ENCODE measurements around the gene ARTN.

DNA sequence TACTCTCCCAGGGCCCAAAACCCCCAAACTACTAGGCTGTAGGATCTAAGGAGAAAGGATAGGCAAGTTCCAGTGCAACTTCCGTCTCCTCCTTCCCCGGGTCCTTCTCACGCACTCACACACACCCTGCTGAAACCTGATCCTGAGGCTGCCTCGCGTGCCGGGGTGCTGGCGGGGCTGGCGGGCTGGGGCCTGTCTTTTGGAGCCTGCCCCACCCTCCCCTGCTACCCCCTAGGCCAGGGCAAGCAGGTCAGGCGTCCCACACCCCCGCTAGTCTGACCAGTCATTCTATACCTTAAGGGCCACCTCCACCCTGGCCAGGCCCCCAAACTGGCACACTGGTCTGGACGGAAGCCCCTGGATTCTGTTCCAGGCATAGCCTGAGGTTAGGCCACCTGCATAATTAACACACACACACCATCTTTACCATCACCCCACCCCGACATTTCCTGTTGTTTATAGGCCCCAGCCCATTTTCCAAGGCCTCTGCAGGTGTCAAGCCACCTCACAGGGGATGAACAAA is 48.3 kb upstream of the ARTN start:
- TF ChIP-seq, protein P1, sequence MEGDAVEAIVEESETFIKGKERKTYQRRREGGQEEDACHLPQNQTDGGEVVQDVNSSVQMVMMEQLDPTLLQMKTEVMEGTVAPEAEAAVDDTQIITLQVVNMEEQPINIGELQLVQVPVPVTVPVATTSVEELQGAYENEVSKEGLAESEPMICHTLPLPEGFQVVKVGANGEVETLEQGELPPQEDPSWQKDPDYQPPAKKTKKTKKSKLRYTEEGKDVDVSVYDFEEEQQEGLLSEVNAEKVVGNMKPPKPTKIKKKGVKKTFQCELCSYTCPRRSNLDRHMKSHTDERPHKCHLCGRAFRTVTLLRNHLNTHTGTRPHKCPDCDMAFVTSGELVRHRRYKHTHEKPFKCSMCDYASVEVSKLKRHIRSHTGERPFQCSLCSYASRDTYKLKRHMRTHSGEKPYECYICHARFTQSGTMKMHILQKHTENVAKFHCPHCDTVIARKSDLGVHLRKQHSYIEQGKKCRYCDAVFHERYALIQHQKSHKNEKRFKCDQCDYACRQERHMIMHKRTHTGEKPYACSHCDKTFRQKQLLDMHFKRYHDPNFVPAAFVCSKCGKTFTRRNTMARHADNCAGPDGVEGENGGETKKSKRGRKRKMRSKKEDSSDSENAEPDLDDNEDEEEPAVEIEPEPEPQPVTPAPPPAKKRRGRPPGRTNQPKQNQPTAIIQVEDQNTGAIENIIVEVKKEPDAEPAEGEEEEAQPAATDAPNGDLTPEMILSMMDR (IDR thresholded peaks at IDR 0.05) = no peak
- TF ChIP-seq POLR2A (IDR thresholded peaks at IDR 0.05) = no peak
